HG03460 (cell line): ENCODE measurements around the gene MAP3K20.
"Not testable (repeated sequence)": the region's sequence is repeated elsewhere in the genome, so short reads cannot be mapped to it uniquely, and the experiment has no call there.

Experiments used
- ATAC-seq: cut with Tn5 transposase; IDR thresholded peaks from one replicate; pipeline ENCODE4 v1.9.1; 2021; ENCODE audit not compliant: unreplicated experiment

The MAP3K20 gene

DNA sequence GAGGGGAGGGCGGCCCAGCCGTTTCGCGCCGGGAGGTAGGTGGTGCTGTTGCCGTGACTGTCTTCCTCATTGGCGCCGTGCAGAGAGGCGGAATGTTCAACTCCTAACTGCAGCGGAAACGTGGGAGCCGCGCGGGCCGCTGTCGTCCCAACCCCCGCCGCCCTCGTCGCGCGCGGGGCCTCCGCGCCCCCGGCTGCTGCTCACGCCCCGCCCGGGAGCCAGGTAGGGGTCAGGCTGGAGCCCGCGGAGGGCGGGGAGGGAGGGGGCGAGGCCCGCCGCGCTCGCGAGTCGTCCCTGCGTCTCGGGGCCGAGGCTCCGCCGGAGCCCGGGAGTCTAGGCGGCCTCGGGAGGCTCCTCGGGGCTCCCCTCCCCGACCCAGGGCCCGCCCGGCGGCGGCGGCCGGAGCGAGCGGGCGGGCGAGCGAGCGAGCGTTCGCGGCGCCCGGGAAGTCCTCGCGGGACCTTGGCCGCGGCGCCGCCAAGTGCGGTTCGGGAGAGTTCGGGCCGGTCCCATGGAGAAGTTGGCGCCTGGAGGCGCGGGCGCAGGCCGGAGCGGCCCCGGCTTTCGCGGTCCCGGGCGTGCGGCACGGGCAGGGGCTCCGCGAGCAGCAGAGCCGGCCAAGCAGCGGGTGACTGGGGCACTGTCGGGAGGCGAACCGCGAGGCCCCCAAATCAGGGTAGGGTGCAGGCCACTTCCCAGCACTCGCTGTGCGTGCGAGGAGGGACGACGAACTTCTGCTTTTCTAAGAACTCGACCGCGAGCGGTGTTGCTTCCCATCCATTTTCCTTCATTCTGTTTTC, at the start of gene MAP3K20:
TSS of gene MAP3K20 (plus strand) at position 66 of the 800 bp plus-strand sequence. CDS start 15,186 bp downstream, outside the sequence.
- ATAC-seq: peak; percentile 61

- no peak for ATAC-seq
These were observed 49.2 kb upstream of the MAP3K20 start for GRCh38 chr2:173026479-173026878.

GRCh38 chr2:173027181-173028128, 48.2 kb upstream of the MAP3K20 start:
- no peak for ATAC-seq

DNA sequence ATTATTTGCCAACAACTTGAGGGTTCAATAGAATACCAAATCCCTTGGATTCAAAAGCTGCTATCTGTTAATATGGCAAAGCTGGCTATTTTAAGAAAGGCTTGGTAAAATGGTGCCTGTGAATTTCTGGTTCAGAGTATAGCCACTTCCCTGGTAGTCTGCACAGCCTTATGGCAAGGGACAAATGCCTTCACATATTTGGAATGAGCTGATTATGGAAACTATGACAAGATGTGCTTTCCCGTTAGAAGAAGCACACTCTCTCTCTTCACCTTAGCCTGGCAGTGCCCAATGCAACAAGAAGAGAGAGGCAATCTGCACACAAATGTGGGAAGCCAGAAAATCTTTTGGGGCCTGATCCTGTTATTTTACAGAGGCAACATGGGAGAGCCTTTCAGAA, 47.5 kb upstream of the MAP3K20 start:
- ATAC-seq: no peak

DNA sequence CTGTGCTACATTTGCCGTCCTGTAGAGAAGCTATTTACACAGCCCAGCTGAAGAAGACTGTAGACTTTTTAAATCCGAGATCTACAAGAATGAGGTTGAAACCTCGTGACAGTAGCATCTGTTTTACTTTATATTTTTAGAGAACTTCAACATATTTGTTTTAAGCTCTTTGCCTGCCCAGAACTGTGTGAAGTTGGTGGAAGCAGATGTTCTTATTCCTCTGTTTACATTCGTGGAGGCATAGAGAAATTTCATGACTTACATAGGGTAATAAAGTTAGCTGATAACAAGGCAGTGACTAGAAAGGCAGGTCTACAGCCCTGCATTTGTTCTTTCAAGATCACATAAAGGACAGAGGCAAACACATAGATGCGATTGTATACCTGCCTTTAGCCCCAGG, 47.0 kb upstream of the MAP3K20 start:
- ATAC-seq: no peak

DNA sequence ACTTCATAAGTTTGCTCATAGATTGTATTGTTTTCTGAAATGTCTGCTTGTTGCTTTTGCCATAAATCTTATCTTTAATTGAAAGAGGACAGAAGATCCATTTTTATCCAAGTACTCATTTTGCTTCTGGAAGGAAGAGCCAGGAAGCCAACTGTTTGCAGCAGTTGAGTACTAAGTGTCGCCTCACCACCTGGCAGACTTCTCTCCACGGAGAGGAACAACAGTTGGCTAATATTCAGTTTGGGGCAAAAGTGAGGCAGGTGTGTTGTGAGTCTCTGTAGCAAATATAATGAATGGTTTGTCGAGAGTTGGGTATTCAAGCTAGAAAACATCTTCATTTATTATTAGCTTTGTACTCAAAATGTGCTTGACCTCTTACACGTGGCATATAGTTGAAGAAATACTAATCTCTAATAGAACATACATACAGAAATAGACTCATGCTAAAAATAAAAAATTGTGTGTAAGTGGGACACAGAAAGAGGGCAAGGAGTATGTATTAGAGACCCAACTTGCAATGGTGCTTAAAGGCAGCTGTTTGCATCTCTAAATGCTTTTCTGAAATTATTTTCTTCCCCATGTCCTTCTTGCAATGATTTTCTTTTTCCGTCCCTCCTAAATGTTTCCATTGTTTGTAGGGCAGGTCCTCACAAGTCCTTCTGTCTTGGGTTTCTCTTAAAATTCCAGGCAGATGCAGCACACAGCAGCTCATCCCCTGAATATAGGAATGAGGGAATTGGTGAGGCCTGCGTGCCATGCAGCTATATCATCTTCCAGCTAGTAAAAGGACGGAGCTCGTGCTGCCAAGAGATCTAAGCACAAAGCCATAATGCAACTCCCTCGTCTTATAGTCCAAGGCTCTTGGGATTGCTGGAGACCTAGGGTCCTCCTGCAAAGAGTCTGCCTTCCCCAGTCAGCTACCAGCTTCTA, 44.8 kb upstream of the MAP3K20 start:
- ATAC-seq: no peak

GRCh38 chr2:173032032-173032431, 43.6 kb upstream of the MAP3K20 start:
- no peak for ATAC-seq

DNA sequence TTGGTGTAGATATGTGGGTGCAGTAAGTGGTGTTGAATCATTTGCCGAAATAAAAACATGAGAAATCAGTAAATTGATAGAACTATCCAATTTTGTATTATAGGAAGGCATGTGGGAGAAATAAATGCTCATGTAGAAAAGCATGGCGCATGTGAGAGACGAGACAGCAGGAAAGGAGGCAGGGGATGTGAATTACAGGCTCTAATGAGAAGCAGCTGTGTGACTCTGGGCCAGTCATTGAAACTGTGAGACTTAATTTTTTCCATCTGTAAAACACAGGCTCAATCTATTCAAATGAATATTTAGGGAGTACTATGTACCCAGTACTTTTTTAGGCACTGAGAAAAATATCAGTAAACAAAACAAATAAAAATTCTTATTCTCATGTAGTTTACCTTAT, 42.6 kb upstream of the MAP3K20 start:
- no peak for ATAC-seq

GRCh38 chr2:173034143-173034542, 41.5 kb upstream of the MAP3K20 start:
- no peak for ATAC-seq

DNA sequence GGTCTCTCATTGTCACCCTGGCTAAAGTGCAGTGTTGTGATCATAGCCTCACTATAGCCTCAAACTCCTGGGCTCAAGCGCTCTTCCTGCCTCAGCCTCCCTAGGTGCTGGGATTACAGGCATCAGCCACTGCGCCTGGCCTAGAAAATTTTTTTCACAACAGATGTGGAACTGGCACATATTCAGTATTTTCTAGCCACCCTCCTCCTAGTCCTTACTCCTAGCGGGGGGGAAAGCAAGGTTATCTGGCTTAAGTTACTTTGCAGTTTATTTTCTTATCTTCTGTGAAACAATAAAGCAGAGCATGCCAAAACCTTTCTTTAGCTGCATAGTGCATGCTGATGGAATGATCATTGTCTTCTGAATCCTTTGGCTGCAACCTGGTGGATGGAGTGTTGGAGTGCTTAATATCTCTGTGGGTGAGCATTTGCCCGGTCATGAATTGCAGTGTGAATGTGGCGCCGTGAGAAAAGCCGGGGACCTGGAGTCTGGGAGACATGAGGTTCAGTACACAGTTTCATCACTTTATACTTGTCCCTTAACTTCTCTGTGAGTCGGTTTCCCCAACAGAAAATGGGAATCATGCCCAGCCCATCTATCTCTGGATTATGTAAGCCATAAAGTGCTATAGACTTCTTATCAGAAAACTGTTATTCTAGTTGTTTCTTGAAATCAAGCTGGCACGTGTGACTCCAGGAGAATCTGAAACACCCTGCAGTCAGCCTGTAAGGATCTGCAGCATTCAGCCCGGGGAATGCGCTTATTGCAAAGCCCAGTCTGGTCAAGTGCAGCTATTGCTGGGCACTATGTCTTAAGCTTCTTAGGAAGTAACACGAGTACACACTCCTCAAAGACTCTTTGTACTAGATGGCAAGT, 38.2 kb upstream of the MAP3K20 start:
- ATAC-seq: no peak

- not testable (repeated sequence) for ATAC-seq
These were observed 37.4 kb upstream of the MAP3K20 start for GRCh38 chr2:173038257-173038656.

GRCh38 chr2:173040729-173041128, 34.9 kb upstream of the MAP3K20 start:
- no peak for ATAC-seq

GRCh38 chr2:173043476-173043875, 32.2 kb upstream of the MAP3K20 start:
- ATAC-seq: no peak

DNA sequence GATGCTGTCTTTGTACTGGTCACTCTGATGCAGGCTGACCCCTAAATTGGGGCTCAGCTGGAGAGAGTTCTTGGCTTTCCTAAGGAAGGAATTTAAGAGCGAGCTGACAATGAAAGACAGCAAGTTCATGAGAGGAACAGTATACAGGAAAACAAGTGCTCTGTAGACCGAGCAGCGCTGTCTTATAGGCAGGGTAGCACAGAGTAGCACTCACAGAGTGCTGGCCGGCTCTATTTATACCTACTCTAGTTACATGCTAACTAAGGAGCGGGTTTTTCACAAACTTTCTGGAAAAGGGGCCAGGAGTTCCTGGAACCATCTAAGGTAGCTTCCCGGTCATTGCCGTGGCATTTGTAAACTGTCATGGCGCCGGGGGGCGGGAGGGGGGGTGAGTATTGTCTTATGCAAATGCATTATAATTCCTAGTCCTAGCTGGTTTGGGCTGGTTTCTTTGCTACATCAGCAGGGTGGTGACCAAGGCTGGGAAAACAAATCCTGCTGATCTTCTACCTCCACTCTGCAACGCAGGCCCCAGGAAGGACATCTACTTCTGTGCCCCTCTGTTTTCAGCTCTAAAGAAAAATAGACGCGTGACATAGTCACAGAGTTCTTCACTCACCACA, 31.6 kb upstream of the MAP3K20 start:
- ATAC-seq: no peak

GRCh38 chr2:173044686-173045085, 31.0 kb upstream of the MAP3K20 start:
- ATAC-seq: no peak

- ATAC-seq: no peak
These were observed 30.5 kb upstream of the MAP3K20 start for GRCh38 chr2:173045181-173045580.

DNA sequence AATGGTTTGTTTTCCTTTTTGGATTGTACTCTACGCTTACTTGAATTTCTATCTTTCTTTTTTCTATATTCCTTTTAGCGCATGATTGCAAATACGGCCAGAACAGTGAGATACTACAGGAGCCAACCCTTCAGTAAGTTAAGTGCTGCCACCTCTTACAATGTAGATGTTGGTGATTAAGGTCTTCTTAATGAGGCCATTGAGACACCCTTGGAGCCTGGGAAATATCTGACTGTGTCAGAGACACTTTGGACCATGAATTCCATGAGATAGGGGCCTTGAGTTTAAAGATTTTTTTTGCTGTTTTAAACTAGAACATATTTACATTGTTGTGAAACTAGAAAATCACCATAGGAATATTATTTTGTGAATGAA, 27.1 kb upstream of the MAP3K20 start:
- ATAC-seq: peak; percentile 18

DNA sequence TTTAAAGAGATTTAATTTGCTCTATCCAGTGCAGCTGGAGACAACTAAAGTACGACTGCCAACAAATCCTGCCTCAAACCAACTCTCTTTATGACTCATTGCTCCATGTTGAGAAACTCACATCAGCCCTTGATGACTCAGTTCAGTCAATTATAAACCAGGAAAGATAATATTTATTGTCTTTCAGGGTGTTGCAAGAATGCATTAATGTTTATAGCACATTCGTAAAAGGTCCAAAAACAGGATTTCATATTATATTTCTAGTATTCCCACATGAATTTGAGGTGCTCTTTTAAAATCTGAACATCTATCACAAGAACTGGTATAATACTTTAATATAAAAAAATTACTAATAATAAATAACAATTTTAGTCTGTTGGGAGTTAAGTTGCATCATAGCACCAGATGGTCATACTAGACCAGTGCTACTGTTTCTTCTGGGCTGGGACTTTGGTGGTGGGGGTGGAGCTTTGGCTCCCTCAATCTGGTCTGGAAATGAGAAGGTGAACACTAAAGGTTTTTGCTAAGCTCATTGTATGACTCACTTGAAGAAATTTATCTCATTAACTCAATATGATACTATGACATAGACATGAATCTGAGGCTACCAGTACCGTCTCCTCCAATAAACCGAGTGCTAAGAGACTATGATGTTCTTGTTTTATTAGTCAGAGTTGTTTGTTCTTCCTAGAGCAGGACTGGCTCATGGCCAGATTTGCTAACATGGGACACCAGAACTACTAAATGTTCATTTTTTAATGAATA, 26.6 kb upstream of the MAP3K20 start:
- ATAC-seq: peak; percentile 89

DNA sequence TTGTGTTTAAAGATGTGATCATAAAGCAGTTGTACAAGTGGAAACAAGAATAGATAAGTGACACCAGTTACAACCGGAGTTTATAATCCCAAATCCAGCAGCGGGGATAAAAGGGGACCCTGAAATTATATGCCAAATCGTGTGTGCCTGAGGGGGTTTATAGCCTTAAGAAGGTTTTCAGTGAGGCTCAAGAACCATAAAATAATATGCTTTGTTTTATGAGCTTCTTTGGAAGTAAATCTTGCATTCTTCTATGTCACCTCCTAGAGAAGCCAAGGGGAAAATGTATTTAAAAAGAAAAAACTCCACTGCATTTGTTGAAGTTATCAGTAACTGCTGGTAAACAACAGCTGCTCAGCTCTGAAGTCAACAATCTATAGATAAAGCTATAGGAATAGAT, 25.8 kb upstream of the MAP3K20 start:
- ATAC-seq: no peak
